Lower leg skin (tissue), 3 donors: ENCODE data around the gene OS9.

Experiments
- CTCF ChIP-seq, 3 donors: fragments of 450-650 bp; IDR thresholded peaks; one replicate each; pipeline ENCODE4 v1.5.1; 2016; ENCODE audit warnings: antibody characterized with exemption in 3 of 3, mild to moderate bottlenecking in 3 of 3, moderate library complexity in 2 of 3
- POLR2A ChIP-seq, 2 donors: fragments of 450-650 bp; IDR thresholded peaks; one replicate each; pipeline ENCODE4 v1.6.1; 2016 to 2017; ENCODE audit warnings: antibody characterized with exemption in 2 of 2, mild to moderate bottlenecking in 1 of 2, moderate library complexity in 1 of 2

GRCh38 chr12:57741844-57742738 is 48.2 kb downstream of the OS9 start:
- TF ChIP-seq CTCF (IDR thresholded peaks at IDR 0.05) = no peak
- no peak for TF ChIP-seq POLR2A (IDR thresholded peaks at IDR 0.05)
